ENCODE measurements around the gene MARK4. TPM values are rescaled to one million over a fixed set of nuclear protein-coding genes. Genes with fewer than 3 reads are reported as not detected.

The MARK4 gene
- polyA plus RNA-seq, 1 donor (not counting 4 experiments of a cell fraction or from before 2014, with no cell fraction given): 19.7 TPM

- no peaks in the 10 kb centered on the region for H3K9me3 ChIP-seq (ENCODE audit: control insufficient read depth, low read depth, low read length)
- H4K20me1 ChIP-seq (ENCODE audit: control insufficient read depth, extremely low read depth, insufficient read depth, low read length): no peaks in the 10 kb centered on the region
- no peak overlapping the region for H3K4me2 ChIP-seq (ENCODE audit: control insufficient read depth, extremely low read depth, insufficient read depth, low read depth, low read length)
- H3K4me1 ChIP-seq (ENCODE audit: control insufficient read depth, extremely low read depth, insufficient read depth, low read length): peaks cover 7% of the 10 kb centered on the region
- H2AFZ ChIP-seq (ENCODE audit: control insufficient read depth, low read length): no peak overlapping the region
- no peaks in the 10 kb centered on the region for H3K27me3 ChIP-seq (ENCODE audit: control insufficient read depth, extremely low read depth, insufficient read depth, low read length)
- dilution Hi-C loops (cut with MboI; ENCODE audit: extremely low pct_ligation_motif_present, low sequenced_read_pairs): no loop called here
- no peaks in the 10 kb centered on the region for H3K79me2 ChIP-seq (ENCODE audit: control insufficient read depth, insufficient read depth, low read length)
- DNase-seq (ENCODE audit: low read depth, low spot score): no peak
- H3K9ac ChIP-seq (ENCODE audit: control insufficient read depth, extremely low read depth, insufficient read depth, low read length): no peak overlapping the region
- H3K27ac ChIP-seq (ENCODE audit: control insufficient read depth, insufficient read depth, low read length): no peak overlapping the region
- no peaks in the 10 kb centered on the region for H3K36me3 ChIP-seq (ENCODE audit: control insufficient read depth in 2 of 2, extremely low read depth in 1 of 2, insufficient read depth in 2 of 2, low read length in 2 of 2)
- TF ChIP-seq EZH2 (IDR thresholded peaks at IDR 0.05; ENCODE audit: low read length) (no peak), CTCF (optimal IDR thresholded peaks at IDR 0.05 in 1 of 3, IDR thresholded peaks at IDR 0.05 in 1 of 3, conservative IDR thresholded peaks at IDR 0.05 in 1 of 3; ENCODE audit: extremely low read depth in 1 of 3, insufficient read depth in 2 of 3, low read length in 3 of 3) (no peak)
- no peak for FAIRE-seq
- H3K9me1 ChIP-seq (ENCODE audit: control insufficient read depth, extremely low read depth, insufficient read depth, low read length): no peaks in the 10 kb centered on the region
- H3K4me3 ChIP-seq (ENCODE audit: control insufficient read depth in 2 of 3, extremely low read depth in 1 of 3, insufficient read depth in 2 of 3, low read depth in 1 of 3, low read length in 3 of 3): no peak overlapping the region
Observed at GRCh38 chr19:45205810-45206209, 45.3 kb upstream of the MARK4 start.

GRCh38 chr19:45206328-45206727 is 44.7 kb upstream of the MARK4 start:
- Histone ChIP-seq H4K20me1 (ENCODE audit: control insufficient read depth, extremely low read depth, insufficient read depth, low read length) (no peaks in the 10 kb centered on the region), H3K27ac (ENCODE audit: control insufficient read depth, insufficient read depth, low read length) (no peak overlapping the region), H3K36me3 (ENCODE audit: control insufficient read depth in 2 of 2, extremely low read depth in 1 of 2, insufficient read depth in 2 of 2, low read length in 2 of 2) (no peaks in the 10 kb centered on the region), H3K4me1 (ENCODE audit: control insufficient read depth, extremely low read depth, insufficient read depth, low read length) (peaks cover 7% of the 10 kb centered on the region), H3K9ac (ENCODE audit: control insufficient read depth, extremely low read depth, insufficient read depth, low read length) (no peak overlapping the region), H2AFZ (ENCODE audit: control insufficient read depth, low read length) (no peak overlapping the region), H3K9me3 (ENCODE audit: control insufficient read depth, low read depth, low read length) (no peaks in the 10 kb centered on the region), H3K9me1 (ENCODE audit: control insufficient read depth, extremely low read depth, insufficient read depth, low read length) (no peaks in the 10 kb centered on the region), H3K27me3 (ENCODE audit: control insufficient read depth, extremely low read depth, insufficient read depth, low read length) (no peaks in the 10 kb centered on the region), H3K4me3 (ENCODE audit: control insufficient read depth in 2 of 3, extremely low read depth in 1 of 3, insufficient read depth in 2 of 3, low read depth in 1 of 3, low read length in 3 of 3) (no peak overlapping the region), H3K4me2 (ENCODE audit: control insufficient read depth, extremely low read depth, insufficient read depth, low read depth, low read length) (no peak overlapping the region), H3K79me2 (ENCODE audit: control insufficient read depth, insufficient read depth, low read length) (no peaks in the 10 kb centered on the region)
- dilution Hi-C loops (cut with MboI; ENCODE audit: extremely low pct_ligation_motif_present, low sequenced_read_pairs): no loop called here
- FAIRE-seq (no peak), DNase-seq (ENCODE audit: low read depth, low spot score) (no peak)
- TF ChIP-seq EZH2 (IDR thresholded peaks at IDR 0.05; ENCODE audit: low read length) (no peak), CTCF (optimal IDR thresholded peaks at IDR 0.05 in 1 of 3, IDR thresholded peaks at IDR 0.05 in 1 of 3, conservative IDR thresholded peaks at IDR 0.05 in 1 of 3; ENCODE audit: extremely low read depth in 1 of 3, insufficient read depth in 2 of 3, low read length in 3 of 3) (no peak)
